Measurements from ENCODE around the gene NIPAL4.

DNA sequence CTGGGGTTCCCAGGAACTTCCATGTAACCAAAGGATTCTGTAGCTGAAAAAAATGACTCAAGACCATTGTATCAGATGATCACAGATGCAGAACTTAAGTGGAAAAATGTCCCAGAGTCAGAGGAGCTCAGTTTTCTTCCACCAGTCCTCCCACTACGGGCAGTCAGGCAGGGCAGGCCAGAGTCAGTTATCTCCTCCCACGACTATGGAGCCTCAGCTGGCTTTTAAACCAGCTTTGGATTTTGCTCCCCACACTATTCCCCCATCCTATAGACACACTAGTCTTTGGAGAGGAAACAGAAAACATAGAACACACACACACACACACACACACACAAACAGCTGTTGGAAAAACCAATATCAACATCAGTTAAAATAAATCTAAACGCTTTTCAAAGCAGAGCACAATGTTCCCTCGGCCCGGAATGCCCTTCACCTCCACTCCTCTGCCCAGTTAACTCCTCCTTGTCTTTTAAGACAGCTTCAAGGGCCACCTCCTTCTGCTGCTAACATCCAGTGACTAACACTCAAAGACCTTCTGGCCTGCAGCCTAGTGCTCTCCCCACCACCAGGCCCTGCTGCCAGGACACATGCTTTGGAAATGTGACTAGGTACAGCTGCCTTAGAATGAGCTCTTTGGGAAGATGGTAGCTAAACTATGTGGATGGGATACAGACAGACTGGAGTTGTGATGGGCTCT, 56.8 kb downstream of the NIPAL4 start:
- no peak for TF ChIP-seq BHLHE40 (IDR thresholded peaks at IDR 0.05; ENCODE audit: borderline replicate concordance)
- no peak for TF ChIP-seq LEF1 (IDR thresholded peaks at IDR 0.05; ENCODE audit: borderline replicate concordance)
- TF ChIP-seq FOXA1 (IDR thresholded peaks at IDR 0.05): no peak
- no peak for TF ChIP-seq L3MBTL2 (conservative IDR thresholded peaks at IDR 0.05)
- no peak for TF ChIP-seq FOXM1 (IDR thresholded peaks at IDR 0.05; ENCODE audit: borderline replicate concordance)
- TF ChIP-seq CTBP1 (IDR thresholded peaks at IDR 0.05; ENCODE audit: borderline replicate concordance): no peak
- TF ChIP-seq HDGF (IDR thresholded peaks at IDR 0.05; ENCODE audit: borderline replicate concordance): no peak
- no peak for TF ChIP-seq TARDBP (IDR thresholded peaks at IDR 0.05)
- no peak for TF ChIP-seq ARNT (IDR thresholded peaks at IDR 0.05)
- TF ChIP-seq SUZ12 (IDR thresholded peaks at IDR 0.05): no peak
- no peak for TF ChIP-seq NFRKB (IDR thresholded peaks at IDR 0.05)
- no peak for TF ChIP-seq FOXK2 (IDR thresholded peaks at IDR 0.05)
- TF ChIP-seq ELF4 (IDR thresholded peaks at IDR 0.05): no peak
- TF ChIP-seq, protein P1, sequence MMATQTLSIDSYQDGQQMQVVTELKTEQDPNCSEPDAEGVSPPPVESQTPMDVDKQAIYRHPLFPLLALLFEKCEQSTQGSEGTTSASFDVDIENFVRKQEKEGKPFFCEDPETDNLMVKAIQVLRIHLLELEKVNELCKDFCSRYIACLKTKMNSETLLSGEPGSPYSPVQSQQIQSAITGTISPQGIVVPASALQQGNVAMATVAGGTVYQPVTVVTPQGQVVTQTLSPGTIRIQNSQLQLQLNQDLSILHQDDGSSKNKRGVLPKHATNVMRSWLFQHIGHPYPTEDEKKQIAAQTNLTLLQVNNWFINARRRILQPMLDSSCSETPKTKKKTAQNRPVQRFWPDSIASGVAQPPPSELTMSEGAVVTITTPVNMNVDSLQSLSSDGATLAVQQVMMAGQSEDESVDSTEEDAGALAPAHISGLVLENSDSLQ (IDR thresholded peaks at IDR 0.05): no peak
